RWPE2 (cell line): Measurements from ENCODE around the gene SLC25A26.

Source experiments
- ATAC-seq: fragments of 200-7000 bp; cut with Tn5 transposase; 3 replicates; pipeline ENCODE4 v1.9.1; 2021; ENCODE audit warnings: low read depth
- DNase-seq: peaks from one replicate; pipeline ENCODE4 v3.0.0-alpha.2; 2020; ENCODE audit warnings: low spot score
- H3K27ac ChIP-seq: fragments of 450-650 bp; 2 replicates; pipeline ENCODE4 v1.5.1; 2017; ENCODE audit warnings: mild to moderate bottlenecking; ENCODE audit not compliant: poor library complexity, severe bottlenecking
- H3K27me3 ChIP-seq: fragments of 250-450 bp; sonication (Bioruptor Pico); 2 replicates; pipeline ENCODE4 v1.5.1; 2021; ENCODE audit warnings: mild to moderate bottlenecking, moderate library complexity; ENCODE audit not compliant: insufficient read depth, poor library complexity, severe bottlenecking
- H3K36me3 ChIP-seq: fragments of 250-450 bp; sonication (Bioruptor Pico); 2 replicates; pipeline ENCODE4 v1.5.1; 2020; ENCODE audit warnings: low read depth, mild to moderate bottlenecking, moderate library complexity
- H3K4me1 ChIP-seq: fragments of 250-450 bp; sonication (Bioruptor Pico); 2 replicates; pipeline ENCODE4 v1.5.1; 2021; ENCODE audit warnings: mild to moderate bottlenecking, moderate library complexity; ENCODE audit not compliant: insufficient read depth, poor library complexity, severe bottlenecking
- H3K4me3 ChIP-seq: fragments of 250-450 bp; sonication (Bioruptor Pico); 2 replicates; pipeline ENCODE4 v1.5.1; 2021; ENCODE audit warnings: mild to moderate bottlenecking, moderate library complexity; ENCODE audit not compliant: severe bottlenecking
- H3K9me3 ChIP-seq: fragments of 250-450 bp; sonication (Bioruptor Pico); 2 replicates; pipeline ENCODE4 v1.5.1; 2021; ENCODE audit warnings: mild to moderate bottlenecking, moderate library complexity; ENCODE audit not compliant: severe bottlenecking
- TF ChIP-seq, protein P1 (sequence below): fragments of 450-650 bp; IDR thresholded peaks from one replicate; pipeline ENCODE4 v1.5.1; 2017; ENCODE audit warnings: mild to moderate bottlenecking, moderate library complexity; ENCODE audit not compliant: poor library complexity, severe bottlenecking

The SLC25A26 gene

DNA sequence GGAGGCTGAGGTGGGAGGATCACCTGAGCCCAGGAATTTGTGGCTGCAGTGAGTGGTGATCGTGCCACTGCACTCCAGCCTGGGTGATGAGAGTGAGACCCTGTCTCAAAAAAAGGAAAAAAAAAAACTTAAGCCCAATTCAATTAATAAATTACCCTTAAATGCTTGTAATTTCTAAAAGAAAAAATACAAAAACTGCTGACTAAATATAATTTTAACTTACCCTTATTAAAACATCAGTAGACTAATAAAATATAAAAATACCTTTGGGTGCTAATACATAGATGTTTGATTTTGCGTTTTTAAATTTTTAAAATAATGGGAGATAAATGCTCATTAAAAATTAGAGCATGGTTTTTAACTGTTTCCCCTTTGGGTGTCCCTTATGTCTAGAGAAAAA, 17.5 kb upstream of the SLC25A26 start:
- no peak for DNase-seq
- no peaks in the 10 kb centered on the region for H3K36me3 ChIP-seq

DNA sequence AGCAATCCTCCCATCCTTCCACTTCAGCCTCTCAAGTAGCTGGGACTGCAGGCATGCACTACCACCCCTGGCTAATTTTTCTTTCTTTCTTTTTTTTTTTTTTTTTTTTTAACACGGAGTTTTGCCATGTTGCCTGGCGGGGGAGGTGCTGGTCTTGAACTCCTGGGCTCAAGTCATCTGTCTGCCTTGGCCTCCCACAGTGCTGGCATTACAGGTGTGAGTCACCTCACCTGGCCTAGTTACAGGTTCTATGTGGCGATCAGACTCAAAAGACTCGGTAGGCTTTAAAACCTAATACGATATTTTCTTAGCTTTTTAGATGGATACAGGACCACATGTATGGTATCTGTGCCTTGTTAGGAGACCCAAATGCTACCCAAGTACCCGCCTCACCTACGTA, 14.0 kb upstream of the SLC25A26 start:
- no peaks in the 10 kb centered on the region for H3K36me3 ChIP-seq
- ATAC-seq (no peak), DNase-seq (no peak)
- no peaks in the 10 kb centered on the region for H3K9me3 ChIP-seq
- H3K4me3 ChIP-seq, result no peak overlapping the region
- TF ChIP-seq, protein P1, sequence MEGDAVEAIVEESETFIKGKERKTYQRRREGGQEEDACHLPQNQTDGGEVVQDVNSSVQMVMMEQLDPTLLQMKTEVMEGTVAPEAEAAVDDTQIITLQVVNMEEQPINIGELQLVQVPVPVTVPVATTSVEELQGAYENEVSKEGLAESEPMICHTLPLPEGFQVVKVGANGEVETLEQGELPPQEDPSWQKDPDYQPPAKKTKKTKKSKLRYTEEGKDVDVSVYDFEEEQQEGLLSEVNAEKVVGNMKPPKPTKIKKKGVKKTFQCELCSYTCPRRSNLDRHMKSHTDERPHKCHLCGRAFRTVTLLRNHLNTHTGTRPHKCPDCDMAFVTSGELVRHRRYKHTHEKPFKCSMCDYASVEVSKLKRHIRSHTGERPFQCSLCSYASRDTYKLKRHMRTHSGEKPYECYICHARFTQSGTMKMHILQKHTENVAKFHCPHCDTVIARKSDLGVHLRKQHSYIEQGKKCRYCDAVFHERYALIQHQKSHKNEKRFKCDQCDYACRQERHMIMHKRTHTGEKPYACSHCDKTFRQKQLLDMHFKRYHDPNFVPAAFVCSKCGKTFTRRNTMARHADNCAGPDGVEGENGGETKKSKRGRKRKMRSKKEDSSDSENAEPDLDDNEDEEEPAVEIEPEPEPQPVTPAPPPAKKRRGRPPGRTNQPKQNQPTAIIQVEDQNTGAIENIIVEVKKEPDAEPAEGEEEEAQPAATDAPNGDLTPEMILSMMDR, result no peak
- H3K27ac ChIP-seq, result no peak overlapping the region
- no peaks in the 10 kb centered on the region for H3K27me3 ChIP-seq
- no peaks in the 10 kb centered on the region for H3K4me1 ChIP-seq

More for the DNA sequence above, 17.5 kb upstream of the SLC25A26 start:
- no peak overlapping the region for H3K27ac ChIP-seq
- H3K4me1 ChIP-seq, result no peaks in the 10 kb centered on the region
- TF ChIP-seq, protein P1, result no peak
- no peaks in the 10 kb centered on the region for H3K27me3 ChIP-seq
- H3K9me3 ChIP-seq, result no peaks in the 10 kb centered on the region
- no peak overlapping the region for H3K4me3 ChIP-seq
- ATAC-seq, result no peak

DNA sequence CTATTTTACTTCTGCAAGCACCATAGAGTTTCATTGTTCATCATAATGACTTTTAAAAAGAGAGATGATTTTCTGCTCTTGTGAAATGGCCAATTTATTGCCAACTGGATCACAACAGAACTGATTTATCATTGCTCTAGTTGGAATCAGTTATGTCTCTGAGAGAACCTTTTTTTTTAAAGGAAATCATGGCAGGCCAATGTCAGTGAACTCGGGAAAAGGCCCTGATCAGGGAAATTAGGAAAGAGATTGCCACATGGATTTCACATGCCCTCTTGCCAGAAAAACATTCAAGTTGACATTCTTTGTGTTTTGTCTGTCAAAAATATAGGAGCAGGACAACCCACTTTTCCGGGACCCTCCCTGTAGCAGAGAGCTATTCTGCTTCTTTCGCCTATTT, 12.6 kb upstream of the SLC25A26 start:
- ATAC-seq (no peak), DNase-seq (no peak)
- H3K27me3 ChIP-seq, result no peaks in the 10 kb centered on the region
- TF ChIP-seq, protein P1, result no peak
- H3K27ac ChIP-seq, result no peak overlapping the region
- no peak overlapping the region for H3K4me3 ChIP-seq
- H3K4me1 ChIP-seq, result no peaks in the 10 kb centered on the region
- H3K9me3 ChIP-seq, result no peaks in the 10 kb centered on the region
- no peaks in the 10 kb centered on the region for H3K36me3 ChIP-seq

DNA sequence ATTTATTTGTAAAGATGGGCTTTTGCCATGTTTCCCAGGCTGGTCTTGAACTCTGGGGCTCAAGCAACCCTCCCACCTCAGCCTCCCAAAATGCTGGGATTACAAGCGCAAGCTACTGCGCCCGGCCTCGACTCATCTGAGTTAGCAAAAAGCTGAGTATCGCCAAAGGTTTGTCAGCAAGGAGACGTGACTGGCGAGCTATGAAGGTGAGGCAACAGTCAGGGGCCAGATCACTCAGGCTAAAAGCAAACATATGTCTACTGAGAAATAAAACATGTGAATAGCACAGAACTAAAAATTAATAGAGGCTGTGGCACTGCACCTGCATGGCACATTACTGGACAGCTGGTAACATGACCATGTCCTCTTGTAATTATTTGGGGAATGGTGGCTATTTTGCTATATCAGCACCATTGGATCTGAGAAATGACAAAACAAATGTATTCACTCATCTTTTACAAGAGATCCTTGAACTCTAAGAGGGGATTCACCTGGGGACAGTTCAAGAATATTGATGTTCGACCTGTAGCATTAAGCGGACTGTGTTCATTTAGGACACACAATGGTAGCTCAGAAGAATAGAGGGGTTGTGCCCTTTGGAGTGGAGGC, 10.0 kb upstream of the SLC25A26 start:
- H3K27me3 ChIP-seq, result no peaks in the 10 kb centered on the region
- H3K4me1 ChIP-seq, result no peaks in the 10 kb centered on the region
- no peak for DNase-seq
- H3K4me3 ChIP-seq, result no peak overlapping the region
- TF ChIP-seq, protein P1, result no peak
- no peaks in the 10 kb centered on the region for H3K36me3 ChIP-seq
- H3K27ac ChIP-seq, result no peak overlapping the region
- H3K9me3 ChIP-seq, result no peaks in the 10 kb centered on the region
- no peak for ATAC-seq

DNA sequence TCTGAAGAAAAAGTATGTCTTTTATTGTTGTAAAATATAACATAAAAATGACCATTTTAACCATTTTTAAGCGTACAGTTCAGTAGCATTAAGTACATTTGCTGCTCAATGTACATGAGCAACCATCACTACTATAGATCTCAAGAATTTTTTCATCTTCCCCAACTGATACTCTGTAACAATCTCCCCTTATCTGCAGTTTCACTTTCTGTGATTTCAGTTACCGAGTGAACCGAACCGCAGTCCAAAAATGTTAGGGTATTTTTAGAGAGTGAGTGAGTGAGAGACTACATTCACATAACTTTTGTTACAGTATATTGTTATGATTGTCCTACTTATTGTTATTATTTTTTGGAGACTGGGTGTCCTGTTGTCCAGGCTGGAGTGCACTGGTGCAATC, 9.0 kb upstream of the SLC25A26 start:
- ATAC-seq, result no peak
- Histone ChIP-seq H3K4me3 (no peak overlapping the region), H3K4me1 (no peaks in the 10 kb centered on the region), H3K36me3 (no peaks in the 10 kb centered on the region), H3K9me3 (no peaks in the 10 kb centered on the region), H3K27ac (no peak overlapping the region), H3K27me3 (no peaks in the 10 kb centered on the region)
- no peak for DNase-seq
- TF ChIP-seq, protein P1, result no peak
